GM12892 (cell line): ENCODE results near the gene EYS.

Source experiments
- DNase-seq: peaks from one replicate; pipeline ENCODE4 v3.0.0; 2011; ENCODE audit not compliant: insufficient read length
- FAIRE-seq: peaks from 2 replicates; lab custom pipeline; 2011; peaks lifted over from hg19 to GRCh38; lab: Jason Lieb, UNC
- POLR2A ChIP-seq: IDR thresholded peaks from 2 replicates; pipeline ENCODE4 v1.6.1; 2011; ENCODE audit warnings: low read depth, low read length, control low read depth
- POLR2AphosphoS5 ChIP-seq: IDR thresholded peaks from 2 replicates; pipeline ENCODE4 v1.6.1; 2011; ENCODE audit warnings: low read depth, low read length, control low read depth
- TAF1 ChIP-seq: IDR thresholded peaks from 2 replicates; pipeline ENCODE4 v1.6.1; 2011; ENCODE audit warnings: low read depth, mild to moderate bottlenecking, control low read depth, low read length, borderline replicate concordance

EYS gene

DNA sequence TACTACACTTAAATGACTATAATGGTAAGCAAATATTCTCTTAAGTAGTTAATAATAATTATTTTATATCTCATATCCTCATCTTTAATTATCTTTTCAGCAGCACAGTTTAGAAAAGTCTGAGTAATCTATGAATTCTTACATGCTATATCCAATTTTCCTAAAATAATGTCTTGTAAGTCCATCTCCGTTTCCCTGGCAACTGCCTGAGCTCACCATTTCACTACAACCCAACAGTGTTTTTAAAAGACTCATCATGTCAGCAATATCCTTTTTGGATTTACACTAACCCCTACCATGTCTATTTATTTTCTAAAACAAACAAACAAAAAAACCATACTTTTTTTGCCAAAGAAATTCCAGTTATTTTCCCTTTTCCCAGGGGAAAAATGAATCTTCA lies 859.6 kb downstream of the EYS start:
- no peak for DNase-seq
- TF ChIP-seq POLR2AphosphoS5 = no peak
- no peak for TF ChIP-seq TAF1
- FAIRE-seq = no peak

DNA sequence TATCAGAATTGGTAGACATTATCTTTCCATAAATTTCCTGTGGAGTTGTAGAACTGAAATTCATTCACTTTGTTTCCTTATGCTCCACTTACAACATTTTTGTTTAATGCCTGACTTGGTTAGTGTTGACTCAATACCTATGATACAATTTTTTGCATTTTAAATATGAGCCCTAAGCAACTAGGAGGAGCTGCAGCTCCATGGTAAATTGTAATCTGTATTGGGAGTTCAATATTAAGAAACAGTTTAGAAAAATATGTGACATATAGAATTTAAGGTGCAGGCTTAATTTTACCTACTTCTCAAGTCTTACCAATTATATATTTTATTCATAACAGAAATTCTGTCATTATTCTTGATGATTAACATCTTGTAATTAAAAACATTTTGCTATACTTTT lies 868.3 kb downstream of the EYS start:
- FAIRE-seq (no peak), DNase-seq (no peak)
- TF ChIP-seq TAF1 = no peak
- TF ChIP-seq POLR2AphosphoS5 = no peak
- no peak for TF ChIP-seq POLR2A

DNA sequence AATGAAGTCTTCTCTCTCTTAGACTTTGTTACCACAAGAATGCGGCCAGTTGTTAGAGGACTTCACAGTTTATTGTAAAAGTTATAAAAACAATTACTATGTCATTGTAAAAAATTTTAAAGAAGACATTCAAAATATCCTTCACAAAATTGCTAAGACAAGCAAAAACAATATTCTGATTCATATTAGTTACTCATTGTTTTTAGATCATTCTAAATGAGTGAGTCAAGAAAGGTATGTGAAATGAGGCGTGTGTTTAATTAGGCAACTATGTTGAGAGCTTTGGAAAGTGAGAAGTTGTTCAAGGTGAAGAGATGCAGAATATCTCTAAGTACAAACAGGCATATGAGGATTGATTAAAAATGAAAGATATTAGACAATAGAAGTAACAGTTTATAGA lies 875.3 kb downstream of the EYS start:
- DNase-seq = no peak
- no peak for FAIRE-seq
- TF ChIP-seq POLR2A (no peak), TAF1 (no peak), POLR2AphosphoS5 (no peak)

DNA sequence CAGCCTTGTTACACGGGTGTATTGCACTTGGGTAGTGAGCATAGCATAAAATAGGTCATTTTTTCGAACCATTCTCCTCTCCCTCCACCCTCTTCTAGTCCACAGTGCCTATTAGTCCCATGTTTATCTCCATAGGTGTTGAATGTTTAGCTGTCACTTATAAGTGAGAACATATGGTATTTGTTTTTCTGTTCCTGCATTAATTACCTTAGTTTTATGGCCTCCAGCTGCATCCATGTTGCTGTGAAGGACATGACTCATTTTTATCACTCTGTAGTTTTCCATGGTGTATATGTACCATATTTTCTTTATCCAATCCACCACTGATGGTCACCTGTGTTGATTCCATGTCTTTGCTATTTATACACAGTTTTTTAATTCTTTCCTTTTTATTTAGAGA lies 889.5 kb downstream of the EYS start:
- TF ChIP-seq TAF1 (no peak), POLR2A (no peak), POLR2AphosphoS5 (no peak)
- DNase-seq (no peak), FAIRE-seq (no peak)

DNA sequence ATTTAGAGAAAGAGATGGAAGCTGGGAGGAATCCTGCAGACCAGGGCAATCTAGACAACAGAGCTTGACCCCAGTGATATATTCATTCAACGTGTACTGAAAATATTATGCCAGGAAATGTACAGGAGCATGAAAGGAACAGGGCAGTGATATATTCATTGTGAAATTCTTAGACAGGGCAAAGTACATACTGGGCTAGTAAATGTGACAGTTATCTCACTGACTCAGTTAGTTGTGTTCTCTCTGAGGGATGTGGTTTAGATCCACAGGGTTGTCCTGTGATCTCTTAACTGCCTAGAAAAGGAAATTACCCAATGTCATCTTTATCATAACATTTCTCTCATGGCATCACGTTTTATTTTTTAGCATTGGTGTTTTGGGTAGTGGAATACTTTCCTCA lies 891.3 kb downstream of the EYS start:
- FAIRE-seq (no peak), DNase-seq (no peak)
- TF ChIP-seq TAF1 = no peak
- TF ChIP-seq POLR2AphosphoS5 = no peak

DNA sequence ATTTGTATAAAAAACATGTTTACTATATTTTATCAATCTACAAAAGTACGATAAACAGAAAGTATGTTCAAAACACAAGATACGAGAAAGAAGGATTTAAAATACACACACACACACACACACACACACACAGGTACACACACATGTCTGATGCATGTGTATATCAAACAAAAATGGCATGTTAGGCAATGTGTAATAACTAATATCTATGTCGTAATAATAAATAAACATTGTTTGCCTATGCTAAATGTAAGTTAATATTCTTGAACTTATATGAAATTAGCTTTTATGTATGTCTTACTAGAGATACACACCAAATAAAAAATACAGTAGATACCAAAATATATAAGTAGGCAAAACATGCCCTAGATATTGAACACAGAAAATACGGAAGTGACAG lies 894.9 kb downstream of the EYS start:
- TF ChIP-seq POLR2AphosphoS5 (no peak), TAF1 (no peak), POLR2A (no peak)
- no peak for DNase-seq
- FAIRE-seq = no peak

DNA sequence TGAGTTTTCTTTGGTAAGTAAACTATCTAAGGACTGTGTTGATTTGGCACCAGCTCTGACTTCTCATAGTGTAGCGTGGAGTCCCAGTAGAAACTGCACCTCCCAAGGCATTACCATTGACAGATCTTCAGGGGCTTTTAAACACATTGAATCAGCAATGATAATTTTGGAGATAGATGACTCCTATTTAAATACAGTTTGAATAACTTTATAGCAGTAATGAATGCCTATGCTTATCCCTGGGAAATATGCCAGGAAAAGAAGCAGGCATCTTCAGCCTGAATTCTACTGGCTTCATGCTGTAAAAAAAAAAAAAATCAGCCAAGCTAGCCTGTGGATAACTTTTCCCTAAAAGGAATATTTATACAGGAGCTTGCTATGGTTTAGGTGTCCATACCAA lies 895.9 kb downstream of the EYS start:
- FAIRE-seq (no peak), DNase-seq (no peak)
- TF ChIP-seq POLR2A = no peak
- TF ChIP-seq POLR2AphosphoS5 = no peak
- TF ChIP-seq TAF1 = no peak

DNA sequence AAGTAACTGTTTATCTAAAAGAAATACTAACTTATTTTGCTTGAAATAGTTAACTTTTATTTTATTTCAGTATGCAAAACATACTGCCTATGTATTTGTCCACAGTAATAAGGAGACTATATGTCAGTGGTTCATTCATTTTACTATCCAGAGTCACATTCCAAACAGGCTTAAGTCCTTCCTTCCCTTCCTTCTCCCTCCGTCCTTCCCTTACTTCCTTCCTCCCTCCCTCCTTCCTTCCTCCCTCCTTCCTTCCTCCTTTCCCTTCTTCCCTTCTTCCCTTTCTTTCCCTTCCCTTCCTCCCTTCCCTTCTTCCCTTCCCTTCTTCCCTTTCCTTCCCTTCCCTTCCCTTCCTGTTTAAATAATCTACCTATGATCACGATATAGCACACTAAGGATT lies 899.2 kb downstream of the EYS start:
- TF ChIP-seq POLR2AphosphoS5 (no peak), TAF1 (no peak), POLR2A (no peak)
- no peak for FAIRE-seq
- no peak for DNase-seq

DNA sequence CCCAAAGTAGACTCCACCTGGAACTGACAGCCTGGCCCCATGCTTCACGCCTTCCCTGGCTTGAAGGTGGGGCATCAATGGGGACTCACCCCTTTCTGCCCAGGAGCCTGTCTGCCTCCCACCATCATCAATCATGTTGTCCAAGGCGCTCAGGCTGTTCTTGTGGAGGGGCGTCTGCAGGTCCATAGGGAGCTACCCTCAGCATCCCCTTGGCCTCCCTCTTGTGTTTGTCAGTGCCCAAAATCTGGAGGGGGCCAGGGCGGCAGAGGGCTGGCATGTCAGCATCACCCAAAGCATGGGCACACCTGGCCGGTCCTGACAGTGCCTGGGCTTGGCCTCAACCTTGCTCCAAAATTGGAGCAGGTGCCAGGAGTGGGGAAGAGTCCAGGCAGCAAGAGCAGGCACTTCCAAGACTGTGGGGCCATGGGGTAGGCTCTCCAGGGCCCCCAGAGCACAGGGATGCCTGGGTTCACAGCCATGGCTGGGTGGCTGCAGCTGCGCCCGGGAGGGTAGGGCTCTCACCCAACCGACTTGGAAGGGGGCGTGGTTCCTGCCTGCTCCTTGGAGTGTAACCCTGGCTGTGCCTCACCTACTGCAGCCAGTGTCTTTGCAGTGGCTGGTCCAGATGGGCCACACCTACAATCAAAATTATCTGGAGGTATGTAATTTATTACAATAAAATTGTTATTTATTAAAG lies 903.4 kb downstream of the EYS start:
- TF ChIP-seq POLR2A (no peak), POLR2AphosphoS5 (no peak), TAF1 (no peak)
- no peak for FAIRE-seq
- DNase-seq = no peak

DNA sequence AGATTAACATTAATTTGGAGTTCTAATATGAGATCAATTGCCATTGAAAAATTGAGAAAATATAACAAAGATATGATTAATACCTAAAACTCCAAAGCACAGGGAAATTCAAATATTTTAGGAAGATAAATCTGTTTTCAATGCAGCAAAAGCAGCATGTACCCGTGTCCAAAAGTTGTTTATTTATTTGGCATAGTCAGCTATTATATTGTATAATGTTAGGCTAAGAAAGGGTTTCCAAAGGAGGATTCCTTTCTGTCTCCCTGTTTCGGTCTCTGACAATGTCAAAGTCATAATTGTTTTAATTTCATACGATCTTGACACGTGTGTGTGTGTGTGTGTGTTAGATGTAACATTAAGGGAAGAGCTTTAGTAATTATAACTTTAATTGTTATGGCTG lies 914.5 kb downstream of the EYS start:
- no peak for DNase-seq
- FAIRE-seq = no peak
- TF ChIP-seq POLR2AphosphoS5 = no peak
- TF ChIP-seq POLR2A = no peak
- no peak for TF ChIP-seq TAF1

DNA sequence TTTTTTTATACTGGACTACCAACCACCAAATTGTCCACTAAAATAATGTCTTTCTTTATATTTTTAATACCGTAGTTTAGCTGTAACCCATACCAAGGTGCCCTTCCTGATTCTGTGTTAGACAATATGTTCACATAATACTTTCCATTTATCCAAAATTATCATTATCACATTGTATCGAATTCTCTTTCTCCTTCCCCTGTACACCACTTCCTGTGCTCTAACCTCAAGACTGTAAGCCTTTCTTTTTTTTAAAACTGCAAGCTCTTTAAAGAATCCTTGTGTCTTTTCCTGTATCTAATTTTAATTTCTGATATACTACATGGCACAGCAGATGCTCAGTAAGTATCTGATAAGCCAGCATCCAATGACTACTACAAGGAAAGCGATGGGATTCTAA lies 917.5 kb downstream of the EYS start:
- FAIRE-seq = no peak
- DNase-seq = no peak

DNA sequence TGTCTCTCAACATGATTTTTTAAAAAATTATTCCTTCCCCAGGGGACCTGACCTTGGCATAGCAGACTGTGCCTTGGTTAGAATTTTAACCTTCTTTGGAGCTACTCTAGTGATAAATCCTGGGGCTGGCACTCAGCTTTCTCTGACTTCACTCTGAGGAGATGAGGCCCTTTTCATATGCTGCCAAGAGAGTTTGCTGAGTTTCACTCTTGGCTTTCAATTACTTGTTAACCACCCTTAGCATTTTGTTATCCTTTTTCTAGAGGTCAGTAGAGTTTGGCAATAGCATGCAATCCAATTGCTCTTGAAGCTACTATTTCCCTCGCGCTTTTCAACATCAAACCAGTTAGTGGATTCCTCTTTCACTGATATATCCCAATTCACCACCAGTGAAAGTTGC lies 920.3 kb downstream of the EYS start:
- TF ChIP-seq TAF1 (no peak), POLR2A (no peak), POLR2AphosphoS5 (no peak)
- DNase-seq (no peak), FAIRE-seq (no peak)

More for the DNA sequence above, 917.5 kb downstream of the EYS start:
- TF ChIP-seq POLR2A (no peak), POLR2AphosphoS5 (no peak), TAF1 (no peak)

DNA sequence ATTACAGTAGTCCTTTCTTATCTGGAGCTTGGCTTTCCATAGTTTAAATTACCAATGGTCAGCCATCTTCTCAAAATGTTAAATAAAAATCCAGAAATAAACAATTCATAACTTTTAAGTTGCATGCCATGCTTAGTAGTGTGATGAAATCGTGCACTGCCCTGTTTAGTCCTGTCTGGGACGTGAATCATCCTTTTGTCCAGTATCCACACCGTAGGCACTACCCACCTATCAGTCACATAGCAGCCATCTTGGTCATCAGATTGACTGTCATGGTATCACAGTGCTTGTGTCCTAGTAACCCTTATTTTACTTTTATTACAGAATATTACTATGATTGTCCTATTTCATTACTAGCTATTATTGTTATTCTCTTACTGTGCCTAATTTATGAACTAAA lies 924.1 kb downstream of the EYS start:
- TF ChIP-seq TAF1 (no peak), POLR2AphosphoS5 (no peak), POLR2A (no peak)
- DNase-seq = no peak
- no peak for FAIRE-seq

DNA sequence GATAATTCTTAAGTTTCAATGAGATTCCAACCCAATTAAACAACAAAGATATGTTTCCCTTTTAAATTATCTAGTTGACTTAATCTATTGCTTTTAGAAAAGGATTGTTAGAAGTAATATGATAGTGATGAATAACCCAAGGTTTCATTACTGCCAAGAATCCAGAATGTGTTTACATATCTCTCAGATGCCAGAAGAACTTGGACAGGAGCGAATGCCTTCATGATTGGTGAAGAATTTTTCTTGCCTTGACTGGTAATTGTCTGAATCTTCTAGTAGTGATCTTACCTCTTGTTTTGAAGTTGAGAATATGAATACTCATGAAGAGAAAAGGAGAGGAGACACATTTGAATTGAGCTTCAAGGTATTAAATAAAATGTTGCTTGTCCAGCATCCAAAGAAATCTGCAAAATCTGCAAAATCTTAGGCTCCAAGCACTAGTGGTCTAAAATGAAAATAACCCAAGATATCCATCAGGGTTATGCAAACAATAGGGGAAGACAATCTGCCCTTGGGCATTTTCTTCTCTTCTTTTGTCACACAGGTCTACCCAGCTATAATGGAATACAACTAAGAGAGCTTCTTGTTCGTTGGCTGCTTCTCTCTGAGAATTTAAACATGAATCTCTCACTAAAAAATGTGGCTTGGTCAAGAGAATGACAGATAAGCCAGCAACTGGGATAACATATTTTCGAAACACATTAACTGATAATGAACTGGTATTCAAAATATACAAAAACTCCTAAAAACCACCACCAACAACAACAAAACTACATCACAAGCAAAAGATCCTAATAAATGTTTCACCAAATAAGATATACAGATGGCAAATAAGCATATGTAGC lies 928.9 kb downstream of the EYS start:
- no peak for TF ChIP-seq TAF1
- TF ChIP-seq POLR2AphosphoS5 = no peak
- no peak for TF ChIP-seq POLR2A
- no peak for FAIRE-seq
- DNase-seq = no peak

DNA sequence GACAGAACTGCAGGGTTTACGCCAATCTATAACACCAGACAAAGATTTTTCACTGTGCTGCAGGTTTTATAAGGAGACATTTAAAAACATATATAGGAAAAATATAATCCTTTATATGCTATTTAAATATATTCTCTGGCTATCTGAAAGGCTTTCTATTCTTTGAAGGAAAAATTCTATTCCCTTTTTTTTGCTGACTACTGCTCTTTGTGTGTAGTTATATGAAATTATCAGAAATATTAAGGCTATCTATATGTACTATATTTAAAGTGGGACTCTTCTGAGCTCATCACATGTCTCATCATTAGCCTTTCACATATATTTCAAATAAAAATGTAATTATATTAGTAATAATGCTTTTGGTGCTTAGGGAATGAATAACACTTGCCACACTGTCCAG lies 930.7 kb downstream of the EYS start:
- TF ChIP-seq POLR2A = no peak
- TF ChIP-seq POLR2AphosphoS5 = no peak
- TF ChIP-seq TAF1 = no peak
- FAIRE-seq (no peak), DNase-seq (no peak)
